Measurements from ENCODE around the gene AKR1B1. TPM values are rescaled to one million over a fixed set of nuclear protein-coding genes. Genes with fewer than 3 reads are reported as not detected.

Gene AKR1B1
- total and polyA plus RNA-seq, 2 of the 13 experiments (the other 11 are each of a cell fraction or from before 2014, with no cell fraction given): 89.9 to 133 TPM

DNA sequence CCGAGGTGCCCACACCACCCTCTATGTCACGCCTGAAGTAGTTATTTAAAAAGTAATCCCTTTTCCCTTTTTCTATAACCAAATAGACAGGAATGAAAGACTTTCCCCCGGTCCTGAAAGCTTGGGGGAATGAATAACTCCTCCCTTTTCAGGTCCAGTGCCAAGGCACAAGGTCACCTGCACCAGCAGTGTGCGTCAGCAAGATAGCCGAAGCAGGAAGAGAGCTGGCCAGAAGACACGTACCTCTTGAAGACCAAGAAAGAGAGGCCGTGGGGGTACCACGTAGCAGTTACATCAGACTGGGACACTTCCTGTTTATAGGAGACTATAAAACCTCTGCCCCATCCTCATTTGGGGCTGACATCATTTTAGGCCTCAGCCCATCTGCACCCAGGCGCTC, 10.7 kb upstream of the AKR1B1 start (continued):
- TF ChIP-seq ATF6 (CRISPR knock-in tag; conservative IDR thresholded peaks at IDR 0.05) (no peak), GABPA (IDR thresholded peaks at IDR 0.05; ENCODE audit: low read depth, low read length) (no peak), GABPA (CRISPR knock-in tag; IDR thresholded peaks at IDR 0.05; ENCODE audit: low read depth) (peak; percentile 31; the same call in 1 of the 2 replicates), ETV5 (CRISPR knock-in tag; IDR thresholded peaks at IDR 0.05; ENCODE audit: borderline replicate concordance) (peak; percentile 29; the same call in 1 of the 2 replicates), HNF4G (IDR thresholded peaks at IDR 0.05; ENCODE audit: borderline replicate concordance, low read depth, low read length) (no peak), HNF4G (CRISPR knock-in tag; IDR thresholded peaks at IDR 0.05; ENCODE audit: borderline replicate concordance, low read depth) (no peak), RORA (CRISPR knock-in tag; IDR thresholded peaks at IDR 0.05) (0 out of 2 replicates have a peak, but pooled peaks have one; percentile 31), POLR2AphosphoS2 (IDR thresholded peaks at IDR 0.05; ENCODE audit: low read depth, low read length) (no peak), ZNF556 (CRISPR knock-in tag; IDR thresholded peaks at IDR 0.05; ENCODE audit: borderline replicate concordance) (no peak), CREB1 (IDR thresholded peaks at IDR 0.05) (no peak), CREB1 (CRISPR knock-in tag; IDR thresholded peaks at IDR 0.05) (peak; percentile 53; the same call in 1 of the 2 replicates), KDM4B (CRISPR knock-in tag; IDR thresholded peaks at IDR 0.05) (no peak), ELF1 (CRISPR knock-in tag; IDR thresholded peaks at IDR 0.05) (peak; percentile 32; the same call in 1 of the 2 replicates), ZNF292 (CRISPR knock-in tag; IDR thresholded peaks at IDR 0.05; ENCODE audit: borderline replicate concordance, low read depth) (no peak), NRL (CRISPR knock-in tag; IDR thresholded peaks at IDR 0.05; ENCODE audit: borderline replicate concordance) (no peak), NBN (conservative IDR thresholded peaks at IDR 0.05) (no peak), ELF3 (CRISPR knock-in tag; IDR thresholded peaks at IDR 0.05) (peak; percentile 60; the same call in 1 of the 2 replicates), ZNF501 (CRISPR knock-in tag; IDR thresholded peaks at IDR 0.05) (peak; percentile 36; the same call in 1 of the 2 replicates), MAFG (CRISPR knock-in tag; IDR thresholded peaks at IDR 0.05) (no peak), MED1 (CRISPR knock-in tag; IDR thresholded peaks at IDR 0.05) (0 out of 2 replicates have a peak, but pooled peaks have one; percentile 8)
- TF ChIP-seq, protein P1, sequence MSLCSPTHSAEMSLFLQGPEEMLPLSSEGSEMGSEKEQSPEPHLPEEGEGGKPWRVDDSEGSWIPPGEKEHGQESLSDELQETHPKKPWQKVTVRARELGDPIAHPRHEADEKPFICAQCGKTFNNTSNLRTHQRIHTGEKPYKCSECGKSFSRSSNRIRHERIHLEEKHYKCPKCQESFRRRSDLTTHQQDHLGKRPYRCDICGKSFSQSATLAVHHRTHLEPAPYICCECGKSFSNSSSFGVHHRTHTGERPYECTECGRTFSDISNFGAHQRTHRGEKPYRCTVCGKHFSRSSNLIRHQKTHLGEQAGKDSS (CRISPR knock-in tag; IDR thresholded peaks at IDR 0.05; ENCODE audit: borderline replicate concordance, low read depth): no peak
- TF ChIP-seq, protein P2, sequence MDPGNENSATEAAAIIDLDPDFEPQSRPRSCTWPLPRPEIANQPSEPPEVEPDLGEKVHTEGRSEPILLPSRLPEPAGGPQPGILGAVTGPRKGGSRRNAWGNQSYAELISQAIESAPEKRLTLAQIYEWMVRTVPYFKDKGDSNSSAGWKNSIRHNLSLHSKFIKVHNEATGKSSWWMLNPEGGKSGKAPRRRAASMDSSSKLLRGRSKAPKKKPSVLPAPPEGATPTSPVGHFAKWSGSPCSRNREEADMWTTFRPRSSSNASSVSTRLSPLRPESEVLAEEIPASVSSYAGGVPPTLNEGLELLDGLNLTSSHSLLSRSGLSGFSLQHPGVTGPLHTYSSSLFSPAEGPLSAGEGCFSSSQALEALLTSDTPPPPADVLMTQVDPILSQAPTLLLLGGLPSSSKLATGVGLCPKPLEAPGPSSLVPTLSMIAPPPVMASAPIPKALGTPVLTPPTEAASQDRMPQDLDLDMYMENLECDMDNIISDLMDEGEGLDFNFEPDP (CRISPR knock-in tag; conservative IDR thresholded peaks at IDR 0.05): no peak
- TF ChIP-seq, protein P3, sequence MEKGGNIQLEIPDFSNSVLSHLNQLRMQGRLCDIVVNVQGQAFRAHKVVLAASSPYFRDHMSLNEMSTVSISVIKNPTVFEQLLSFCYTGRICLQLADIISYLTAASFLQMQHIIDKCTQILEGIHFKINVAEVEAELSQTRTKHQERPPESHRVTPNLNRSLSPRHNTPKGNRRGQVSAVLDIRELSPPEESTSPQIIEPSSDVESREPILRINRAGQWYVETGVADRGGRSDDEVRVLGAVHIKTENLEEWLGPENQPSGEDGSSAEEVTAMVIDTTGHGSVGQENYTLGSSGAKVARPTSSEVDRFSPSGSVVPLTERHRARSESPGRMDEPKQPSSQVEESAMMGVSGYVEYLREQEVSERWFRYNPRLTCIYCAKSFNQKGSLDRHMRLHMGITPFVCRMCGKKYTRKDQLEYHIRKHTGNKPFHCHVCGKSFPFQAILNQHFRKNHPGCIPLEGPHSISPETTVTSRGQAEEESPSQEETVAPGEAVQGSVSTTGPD (CRISPR knock-in tag; IDR thresholded peaks at IDR 0.05): no peak

Measured in HepG2 (cell line).